Prostate gland (tissue), 2 donors: ENCODE results near the gene PPP4R2.

Experiments
- POLR2A ChIP-seq: fragments of 450-650 bp; IDR thresholded peaks from one replicate; pipeline ENCODE4 v1.6.1; 2016; ENCODE audit warnings: antibody characterized with exemption, mild to moderate bottlenecking
- POLR2AphosphoS5 ChIP-seq: sonication (generic); formaldehyde crosslinking; IDR thresholded peaks from one replicate; pipeline ENCODE4 v1.6.1; 2017; ENCODE audit warnings: antibody characterized with exemption
- TF ChIP-seq, protein P1 (sequence below), 4 experiments: fragments of 200-600 bp in 2 of 4; fragments of 450-650 bp in 2 of 4; sonication (generic) in 2 of 4; IDR thresholded peaks; 1 replicate in 3 of 4; 2 replicates in 1 of 4; pipeline ENCODE4 v1.5.1; 2016 to 2019; ENCODE audit warnings: antibody characterized with exemption in 4 of 4, mild to moderate bottlenecking in 2 of 4, moderate library complexity in 2 of 4

DNA sequence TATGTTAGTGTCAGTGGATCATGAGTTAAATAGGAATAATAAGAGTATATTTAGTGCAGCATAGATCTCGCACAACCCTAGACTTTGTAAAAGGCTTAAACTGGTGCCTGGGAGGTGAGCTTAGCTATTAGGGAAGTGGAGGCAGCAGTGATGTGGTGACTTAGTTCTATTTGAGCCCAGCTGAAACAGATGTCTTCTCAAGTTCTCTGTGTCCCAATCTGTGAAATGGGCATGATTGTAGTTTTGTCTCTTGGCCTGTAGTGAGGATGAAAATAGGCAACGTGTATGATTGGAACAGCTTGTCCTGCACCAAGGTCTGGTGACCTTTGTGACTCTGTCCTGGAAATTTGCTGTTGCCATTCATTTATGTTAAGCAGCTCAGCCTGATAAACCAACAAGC lies 99.6 kb downstream of the PPP4R2 start:
- TF ChIP-seq POLR2AphosphoS5 (no peak), POLR2A (no peak)
- TF ChIP-seq, protein P1, sequence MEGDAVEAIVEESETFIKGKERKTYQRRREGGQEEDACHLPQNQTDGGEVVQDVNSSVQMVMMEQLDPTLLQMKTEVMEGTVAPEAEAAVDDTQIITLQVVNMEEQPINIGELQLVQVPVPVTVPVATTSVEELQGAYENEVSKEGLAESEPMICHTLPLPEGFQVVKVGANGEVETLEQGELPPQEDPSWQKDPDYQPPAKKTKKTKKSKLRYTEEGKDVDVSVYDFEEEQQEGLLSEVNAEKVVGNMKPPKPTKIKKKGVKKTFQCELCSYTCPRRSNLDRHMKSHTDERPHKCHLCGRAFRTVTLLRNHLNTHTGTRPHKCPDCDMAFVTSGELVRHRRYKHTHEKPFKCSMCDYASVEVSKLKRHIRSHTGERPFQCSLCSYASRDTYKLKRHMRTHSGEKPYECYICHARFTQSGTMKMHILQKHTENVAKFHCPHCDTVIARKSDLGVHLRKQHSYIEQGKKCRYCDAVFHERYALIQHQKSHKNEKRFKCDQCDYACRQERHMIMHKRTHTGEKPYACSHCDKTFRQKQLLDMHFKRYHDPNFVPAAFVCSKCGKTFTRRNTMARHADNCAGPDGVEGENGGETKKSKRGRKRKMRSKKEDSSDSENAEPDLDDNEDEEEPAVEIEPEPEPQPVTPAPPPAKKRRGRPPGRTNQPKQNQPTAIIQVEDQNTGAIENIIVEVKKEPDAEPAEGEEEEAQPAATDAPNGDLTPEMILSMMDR (IDR thresholded peaks at IDR 0.05): no peak
